Activated CD8-positive, alpha-beta memory T cell treated with anti-CD3 and anti-CD28 coated beads, Interleukin-2, amount 50 U/mL, for 4 hours (primary cell): Measurements from ENCODE around the gene RAB25.
"Not testable (repeated sequence)": the region's sequence is repeated elsewhere in the genome, so short reads cannot be mapped to it uniquely, and the experiment has no call there.

ENCODE experiments used
- DNase-seq: peaks from one replicate; pipeline ENCODE4 v3.0.0-alpha.2; 2020

RAB25 gene

GRCh38 chr1:156055281-156056048, 5.5 kb upstream of the RAB25 start:
- no peak for DNase-seq

GRCh38 chr1:156056326-156056849, 4.6 kb upstream of the RAB25 start:
- DNase-seq = no peak

GRCh38 chr1:156062189-156062588, 1.2 kb downstream of the RAB25 start:
- DNase-seq = no peak

- DNase-seq = no peak
These were observed 3.0 kb downstream of the RAB25 start for GRCh38 chr1:156063997-156064285.

- DNase-seq = no peak
These were observed 3.7 kb downstream of the RAB25 start for GRCh38 chr1:156064615-156065014.

GRCh38 chr1:156065212-156065611, 4.3 kb downstream of the RAB25 start:
- DNase-seq = no peak

- DNase-seq = no peak
These were observed 4.9 kb downstream of the RAB25 start for GRCh38 chr1:156065871-156066270.

GRCh38 chr1:156067262-156067661, 6.3 kb downstream of the RAB25 start:
- DNase-seq = no peak

- no peak for DNase-seq
These were observed 8.8 kb downstream of the RAB25 start for GRCh38 chr1:156069490-156070455.

- DNase-seq = no peak
These were observed 9.6 kb downstream of the RAB25 start for GRCh38 chr1:156070548-156070947.

- DNase-seq = not testable (repeated sequence)
These were observed 10.4 kb downstream of the RAB25 start for GRCh38 chr1:156071332-156071816.

- no peak for DNase-seq
These were observed 11.3 kb downstream of the RAB25 start for GRCh38 chr1:156072251-156072650.

- DNase-seq = no peak
These were observed 12.2 kb downstream of the RAB25 start for GRCh38 chr1:156073110-156073687.

- DNase-seq = no peak
These were observed 12.8 kb downstream of the RAB25 start for GRCh38 chr1:156073740-156074139.

- no peak for DNase-seq
These were observed 13.7 kb downstream of the RAB25 start for GRCh38 chr1:156074661-156075060.

GRCh38 chr1:156075162-156075561, 14.2 kb downstream of the RAB25 start:
- DNase-seq = no peak

- DNase-seq = no peak
These were observed 14.8 kb downstream of the RAB25 start for GRCh38 chr1:156075775-156076204.

- no peak for DNase-seq
These were observed 15.9 kb downstream of the RAB25 start for GRCh38 chr1:156076609-156077429.

- DNase-seq = no peak
These were observed 16.4 kb downstream of the RAB25 start for GRCh38 chr1:156077430-156077760.

- DNase-seq = no peak
These were observed 17.8 kb downstream of the RAB25 start for GRCh38 chr1:156078728-156079127.

- no peak for DNase-seq
These were observed 18.8 kb downstream of the RAB25 start for GRCh38 chr1:156079762-156080161.

GRCh38 chr1:156080241-156080862, 19.4 kb downstream of the RAB25 start:
- no peak for DNase-seq
